HepG2 (cell line): ENCODE data around the gene EBF4. TPM values are rescaled to one million over a fixed set of nuclear protein-coding genes. Genes with fewer than 3 reads are reported as not detected.

Source experiments
- ATAC-seq: fragments of 200-7000 bp; cut with Tn5 transposase; 3 replicates; pipeline ENCODE4 v1.9.1; 2020; ENCODE audit warnings: mild to moderate bottlenecking, moderate library complexity
- BruUV-seq: library from RNA; stranded (reverse); fragments of 400-500 nt; replicated peaks from 2 replicates; lab custom pipeline; 2021; lab: Mats Ljungman, UMichigan
- CTCF ChIA-PET: fragments of 300-600 bp; formaldehyde crosslinking; extraction: SDS; loops from one replicate; lab custom pipeline; 2021; ENCODE audit warnings: low total read pairs, inconsistent platforms, low intra/inter-chr PET ratio; lab: Yijun Ruan, JAX
- POLR2A ChIA-PET: fragments of 350-600 bp; sonication (Branson Sonifier 250); formaldehyde crosslinking; loops from one replicate; lab custom pipeline; 2020; ENCODE audit warnings: antibody characterized with exemption, inconsistent platforms; lab: Yijun Ruan, JAX
- DNase-seq: peaks from one replicate; pipeline ENCODE4 v3.0.0-alpha.2; 2015; ENCODE audit warnings: low spot score
- FAIRE-seq: peaks from 3 replicates; lab custom pipeline; 2011; peaks lifted over from hg19 to GRCh38; lab: Jason Lieb, UNC
- H2AFZ ChIP-seq: one replicate; pipeline ENCODE4 v1.6.1; 2011; ENCODE audit warnings: low read length, inconsistent platforms
- H3K27ac ChIP-seq: fragments of 300-600 bp; 3 replicates; pipeline ENCODE4 v1.8.0; 2011; ENCODE audit warnings: mixed run types, mild to moderate bottlenecking, mixed read lengths, low read length, inconsistent platforms; ENCODE audit not compliant: insufficient read depth; ENCODE audit errors: extremely low read length
- H3K27me3 ChIP-seq, 2 experiments: fragments of 200-600 bp in 1 of 2; 2 replicates in 1 of 2; 3 replicates in 1 of 2; pipeline versions ENCODE4 v1.6.0 to v1.8.0; 2011; ENCODE audit warnings: low read length in 2 of 2, mild to moderate bottlenecking in 2 of 2, moderate library complexity in 2 of 2, inconsistent platforms in 1 of 2; ENCODE audit not compliant: insufficient read depth in 2 of 2, control insufficient read depth in 1 of 2
- H3K36me3 ChIP-seq, 2 experiments: fragments of 200-600 bp in 1 of 2; replicated peaks in 1 of 2; 2 replicates in 1 of 2; 3 replicates in 1 of 2; pipeline versions ENCODE4 v1.5.1 to v1.8.0; 2011; ENCODE audit warnings: low read length in 2 of 2, inconsistent platforms in 1 of 2; ENCODE audit not compliant: insufficient read depth in 2 of 2, control insufficient read depth in 1 of 2
- H3K4me1 ChIP-seq: 2 replicates; pipeline ENCODE4 v1.5.1; 2012; ENCODE audit warnings: low read length, inconsistent platforms; ENCODE audit not compliant: insufficient read depth
- H3K4me2 ChIP-seq: 2 replicates; pipeline ENCODE4 v1.6.0; 2011; ENCODE audit warnings: low read depth, low read length, inconsistent platforms
- H3K4me3 ChIP-seq, 3 experiments: fragments of 200-600 bp in 1 of 3; sonication (generic), shearing (Covaris generic) in 1 of 3; replicated peaks in 1 of 3; 2 replicates each; pipeline ENCODE4 v1.5.1; 2011 to 2016; ENCODE audit warnings: low read length in 3 of 3, inconsistent platforms in 2 of 3, low read depth in 2 of 3, mild to moderate bottlenecking in 2 of 3, control low read depth in 1 of 3, mixed read lengths in 1 of 3; ENCODE audit not compliant: insufficient read depth in 1 of 3
- H3K79me2 ChIP-seq: one replicate; pipeline ENCODE4 v1.6.1; 2011; ENCODE audit warnings: low read length, inconsistent platforms; ENCODE audit not compliant: insufficient read depth
- H3K9ac ChIP-seq: 2 replicates; pipeline ENCODE4 v1.6.0; 2011; ENCODE audit warnings: mild to moderate bottlenecking, low read depth, low read length, inconsistent platforms; ENCODE audit not compliant: insufficient read depth
- H3K9me3 ChIP-seq: 2 replicates; pipeline ENCODE4 v1.5.1; 2012; ENCODE audit warnings: mild to moderate bottlenecking, low read length
- H4K20me1 ChIP-seq: 2 replicates; pipeline ENCODE4 v1.6.0; 2011; ENCODE audit warnings: inconsistent platforms, mild to moderate bottlenecking, low read length, moderate library complexity; ENCODE audit not compliant: insufficient read depth
- DRAP1 ChIP-seq: IDR thresholded peaks from 2 replicates; pipeline ENCODE4 v1.6.1; 2016; ENCODE audit warnings: missing genetic modification reagents, missing compliant biosample characterization
- FOXA1 ChIP-seq, 2 experiments: fragments of 450-650 bp in 1 of 2; sonication (generic) in 1 of 2; formaldehyde crosslinking in 1 of 2; IDR thresholded peaks; 2 replicates each; pipeline versions ENCODE4 v1.4.0 to v1.6.1; 2016 to 2020; ENCODE audit warnings: missing genetic modification reagents in 1 of 2
- HNF4G ChIP-seq, 2 experiments: sonication (generic) in 1 of 2; formaldehyde crosslinking in 1 of 2; IDR thresholded peaks; 2 replicates each; pipeline versions ENCODE4 v1.4.0 to v1.6.1; 2011 to 2020; ENCODE audit warnings: borderline replicate concordance in 2 of 2, low read depth in 2 of 2, mild to moderate bottlenecking in 2 of 2, low read length in 1 of 2, missing genetic modification reagents in 1 of 2, moderate library complexity in 1 of 2
- IRX3 ChIP-seq: sonication (generic); formaldehyde crosslinking; IDR thresholded peaks from 2 replicates; pipeline ENCODE4 v1.8.1; 2023; ENCODE audit warnings: mild to moderate bottlenecking, low read depth, missing genetic modification reagents, borderline replicate concordance
- NCOA5 ChIP-seq: sonication (generic); formaldehyde crosslinking; IDR thresholded peaks from 2 replicates; pipeline ENCODE4 v1.4.0; 2020; ENCODE audit warnings: missing genetic modification reagents
- PHF21A ChIP-seq: sonication (generic); formaldehyde crosslinking; IDR thresholded peaks from 2 replicates; pipeline ENCODE4 v1.5.0; 2020; ENCODE audit warnings: mild to moderate bottlenecking, missing genetic modification reagents
- PRPF4 ChIP-seq: fragments of 200-400 bp; formaldehyde crosslinking; IDR thresholded peaks from 2 replicates; pipeline ENCODE4 v1.6.1; 2016; ENCODE audit warnings: low read length, low read depth; ENCODE audit not compliant: poor library complexity, severe bottlenecking
- ZKSCAN1 ChIP-seq: fragments of 150-350 bp; IDR thresholded peaks from 2 replicates; pipeline ENCODE4 v1.6.1; 2014; ENCODE audit warnings: low read length
- ZNF33B ChIP-seq: sonication (generic); formaldehyde crosslinking; IDR thresholded peaks from 2 replicates; pipeline ENCODE4 v1.5.1; 2020; ENCODE audit warnings: mild to moderate bottlenecking, missing genetic modification reagents
- ZNF644 ChIP-seq: IDR thresholded peaks from 2 replicates; pipeline ENCODE4 v1.6.1; 2016; ENCODE audit warnings: low read depth
- WGBS: methylation state at CpG from one replicate; pipeline ENCODE4 v1.1.6; 2017; ENCODE audit warnings: low lambda C conversion rate; 5-methylcytosine and 5-hydroxymethylcytosine counted together
- in situ Hi-C: cut with HindIII; loops from 2 replicates; pipeline ENCODE4 v1.10.0; 2017; ENCODE audit warnings: low pct_unique_long_range_greater_than_20kb; ENCODE audit not compliant: extremely low pct_ligation_motif_present
- intact Hi-C: fragments of 100-400 bp; cut with micrococcal nuclease; formaldehyde crosslinking; loops from one replicate; pipeline ENCODE4 v1.10.0; 2022; ENCODE audit not compliant: unreplicated experiment
- polyA plus RNA-seq, 8 experiments: library from polyadenylated mRNA; depleted of rRNA in 3 of 8; stranded (reverse) in 7 of 8; unstranded in 1 of 8; fragments of >200 nt; fragmentation: Illumina TruSeq in 4 of 8; extraction: Trizol in 4 of 8; gene quantifications; 2 replicates each; pipeline versions ENCODE4 v1.2.1 to v1.2.3, GENCODE V29; 2011 to 2016; ENCODE audit warnings: low read depth in 4 of 8, missing spikeins in 1 of 8, mixed read lengths in 1 of 8; ENCODE audit not compliant: insufficient read depth in 1 of 8
- total RNA-seq, 5 experiments: library from RNA; depleted of rRNA; stranded (reverse); fragments of >200 nt; fragmentation: Illumina TruSeq; extraction: Trizol; gene quantifications; 2 replicates each; pipeline ENCODE4 v1.2.3, GENCODE V29; 2016; ENCODE audit warnings: low read depth in 1 of 5
- TF ChIP-seq, protein P1 (sequence below): sonication (generic); formaldehyde crosslinking; IDR thresholded peaks from 2 replicates; pipeline ENCODE4 v1.9.0; 2022; ENCODE audit warnings: missing genetic modification reagents, mild to moderate bottlenecking, borderline replicate concordance
- TF ChIP-seq, protein P2 (sequence below): sonication (generic); formaldehyde crosslinking; IDR thresholded peaks from 2 replicates; pipeline ENCODE4 v1.4.0; 2020; ENCODE audit warnings: mild to moderate bottlenecking, low read depth, missing genetic modification reagents
- TF ChIP-seq, protein P3 (sequence below): sonication (generic); formaldehyde crosslinking; IDR thresholded peaks from 2 replicates; pipeline ENCODE4 v1.5.1; 2020; ENCODE audit warnings: missing genetic modification reagents, mild to moderate bottlenecking, borderline replicate concordance

The EBF4 gene
- total and polyA plus RNA-seq, 2 of the 13 experiments (the other 11 are each of a cell fraction or from before 2014, with no cell fraction given), result 0.84 to 2.2 TPM

- 54% methylated on average over 2 of the region's 2 CpGs for WGBS
- H3K4me1 ChIP-seq, result no peaks in the 10 kb centered on the region
- no peak overlapping the region for H3K4me2 ChIP-seq
- no peak overlapping the region for H3K4me3 ChIP-seq
- H3K36me3 ChIP-seq, result no peaks in the 10 kb centered on the region
- no peak overlapping the region for H2AFZ ChIP-seq
- intact Hi-C loops, result no loop called here
- no TSS peak for BruUV-seq
- FAIRE-seq (no peak), ATAC-seq (no peak), DNase-seq (no peak)
- POLR2A ChIA-PET, result no interaction called here
- no peaks in the 10 kb centered on the region for H4K20me1 ChIP-seq
- in situ Hi-C loops, result no loop called here
- H3K27ac ChIP-seq, result no peak overlapping the region
- H3K79me2 ChIP-seq, result no peaks in the 10 kb centered on the region
- peaks cover 13 to 64% of the 10 kb centered on the region in 2 experiments for H3K27me3 ChIP-seq
- no peak overlapping the region for H3K9ac ChIP-seq
- TF ChIP-seq, protein P1, sequence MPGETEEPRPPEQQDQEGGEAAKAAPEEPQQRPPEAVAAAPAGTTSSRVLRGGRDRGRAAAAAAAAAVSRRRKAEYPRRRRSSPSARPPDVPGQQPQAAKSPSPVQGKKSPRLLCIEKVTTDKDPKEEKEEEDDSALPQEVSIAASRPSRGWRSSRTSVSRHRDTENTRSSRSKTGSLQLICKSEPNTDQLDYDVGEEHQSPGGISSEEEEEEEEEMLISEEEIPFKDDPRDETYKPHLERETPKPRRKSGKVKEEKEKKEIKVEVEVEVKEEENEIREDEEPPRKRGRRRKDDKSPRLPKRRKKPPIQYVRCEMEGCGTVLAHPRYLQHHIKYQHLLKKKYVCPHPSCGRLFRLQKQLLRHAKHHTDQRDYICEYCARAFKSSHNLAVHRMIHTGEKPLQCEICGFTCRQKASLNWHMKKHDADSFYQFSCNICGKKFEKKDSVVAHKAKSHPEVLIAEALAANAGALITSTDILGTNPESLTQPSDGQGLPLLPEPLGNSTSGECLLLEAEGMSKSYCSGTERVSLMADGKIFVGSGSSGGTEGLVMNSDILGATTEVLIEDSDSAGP (CRISPR knock-in tag), result no peak
- no peak for TF ChIP-seq PRPF4
- TF ChIP-seq PHF21A (CRISPR knock-in tag), result no peak
- TF ChIP-seq, protein P2, sequence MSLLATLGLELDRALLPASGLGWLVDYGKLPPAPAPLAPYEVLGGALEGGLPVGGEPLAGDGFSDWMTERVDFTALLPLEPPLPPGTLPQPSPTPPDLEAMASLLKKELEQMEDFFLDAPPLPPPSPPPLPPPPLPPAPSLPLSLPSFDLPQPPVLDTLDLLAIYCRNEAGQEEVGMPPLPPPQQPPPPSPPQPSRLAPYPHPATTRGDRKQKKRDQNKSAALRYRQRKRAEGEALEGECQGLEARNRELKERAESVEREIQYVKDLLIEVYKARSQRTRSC (CRISPR knock-in tag), result no peak
- no peak for TF ChIP-seq IRX3
- no peak for TF ChIP-seq NCOA5 (CRISPR knock-in tag)
- no peak for TF ChIP-seq ZKSCAN1
- TF ChIP-seq ZNF644 (CRISPR knock-in tag), result no peak
- no peak for TF ChIP-seq HNF4G (IDR thresholded peaks at IDR 0.05; ENCODE audit: borderline replicate concordance, low read depth, low read length)
- no peak for TF ChIP-seq HNF4G (CRISPR knock-in tag; IDR thresholded peaks at IDR 0.05; ENCODE audit: borderline replicate concordance, low read depth)
- TF ChIP-seq DRAP1 (CRISPR knock-in tag), result no peak
- TF ChIP-seq FOXA1 (IDR thresholded peaks at IDR 0.05), result no peak
- TF ChIP-seq FOXA1 (CRISPR knock-in tag; IDR thresholded peaks at IDR 0.05), result no peak
- TF ChIP-seq, protein P3, sequence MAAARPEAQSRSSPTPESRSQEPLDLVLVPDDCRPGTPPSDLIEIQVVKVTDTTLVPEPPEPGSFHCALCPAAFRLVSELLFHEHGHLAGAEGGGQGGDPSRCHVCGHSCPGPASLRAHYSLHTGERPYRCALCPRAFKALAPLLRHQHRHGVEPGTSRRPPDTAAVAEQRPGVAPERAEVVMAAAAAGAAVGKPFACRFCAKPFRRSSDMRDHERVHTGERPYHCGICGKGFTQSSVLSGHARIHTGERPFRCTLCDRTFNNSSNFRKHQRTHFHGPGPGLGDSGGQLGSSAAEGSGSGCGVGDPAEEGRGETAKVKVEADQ, result no peak
- no peak for TF ChIP-seq ZNF33B (CRISPR knock-in tag)
- H3K9me3 ChIP-seq, result no peaks in the 10 kb centered on the region
- CTCF ChIA-PET, result no interaction called here
Measured at GRCh38 chr20:2760952-2761305, 68.3 kb downstream of the EBF4 start.
